ENCODE measurements around the gene GALNT2.

GRCh38 chr1:230148126-230148652, 81.2 kb downstream of the GALNT2 start:
- TF ChIP-seq CTCF (IDR thresholded peaks at IDR 0.05) (no peak), POLR2A (IDR thresholded peaks at IDR 0.05) (no peak)
